Spinal cord (tissue), 10 donors: ENCODE measurements around the gene ITGB1BP2. TPM values are rescaled to one million over a fixed set of nuclear protein-coding genes. Genes with fewer than 3 reads are reported as not detected.
"Not testable (repeated sequence)": the region's sequence is repeated elsewhere in the genome, so short reads cannot be mapped to it uniquely, and the experiment has no call there.

Experiments
- DNase-seq, 6 donors: peaks; one replicate each; pipeline versions ENCODE4 v3.0.0 to v3.0.0-alpha.2; 2013 to 2015; ENCODE audit warnings: low spot score in 6 of 6, low read depth in 4 of 6
- H3K27ac ChIP-seq: one replicate; pipeline ENCODE4 v1.5.1; 2013; ENCODE audit warnings: low read depth, low read length, control low read depth
- H3K27me3 ChIP-seq: one replicate; pipeline ENCODE4 v1.6.1; 2013; ENCODE audit warnings: low read length; ENCODE audit not compliant: control insufficient read depth, insufficient read depth
- H3K36me3 ChIP-seq: one replicate; pipeline ENCODE4 v1.6.1; 2013; ENCODE audit warnings: low read length; ENCODE audit not compliant: control insufficient read depth, insufficient read depth
- H3K4me1 ChIP-seq: one replicate; pipeline ENCODE4 v1.6.1; 2013; ENCODE audit warnings: low read length; ENCODE audit not compliant: control insufficient read depth, insufficient read depth
- H3K4me3 ChIP-seq: one replicate; pipeline ENCODE4 v1.5.1; 2013; ENCODE audit warnings: low read depth, low read length, control low read depth
- H3K9me3 ChIP-seq: one replicate; pipeline ENCODE4 v1.6.1; 2013; ENCODE audit warnings: low read length; ENCODE audit not compliant: control insufficient read depth, insufficient read depth
- WGBS: methylation state at CpG from one replicate; pipeline ENCODE4 v1.1.5; 2013; ENCODE audit warnings: missing lambda C conversion rate; ENCODE audit not compliant: insufficient coverage; 5-methylcytosine and 5-hydroxymethylcytosine counted together
- polyA plus RNA-seq, 2 donors: library from polyadenylated mRNA; unstranded; fragments of 120-200 nt; gene quantifications; one replicate each; pipeline ENCODE4 v1.2.1, GENCODE V29; 2013; ENCODE audit not compliant: insufficient read length in 2 of 2
- total RNA-seq, 2 donors: library from RNA; depleted of rRNA in 1 of 2; stranded (reverse); fragments of 120-200 nt in 1 of 2; fragments of >200 nt in 1 of 2; gene quantifications; one replicate each; pipeline versions ENCODE4 v1.2.3 to v1.2.4, GENCODE V29; 2013 to 2014
- donor health status: healthy.

Gene ITGB1BP2
- total and polyA plus RNA-seq, 4 donors, result 0.99 to 2.1 (median 1.4) TPM

DNA sequence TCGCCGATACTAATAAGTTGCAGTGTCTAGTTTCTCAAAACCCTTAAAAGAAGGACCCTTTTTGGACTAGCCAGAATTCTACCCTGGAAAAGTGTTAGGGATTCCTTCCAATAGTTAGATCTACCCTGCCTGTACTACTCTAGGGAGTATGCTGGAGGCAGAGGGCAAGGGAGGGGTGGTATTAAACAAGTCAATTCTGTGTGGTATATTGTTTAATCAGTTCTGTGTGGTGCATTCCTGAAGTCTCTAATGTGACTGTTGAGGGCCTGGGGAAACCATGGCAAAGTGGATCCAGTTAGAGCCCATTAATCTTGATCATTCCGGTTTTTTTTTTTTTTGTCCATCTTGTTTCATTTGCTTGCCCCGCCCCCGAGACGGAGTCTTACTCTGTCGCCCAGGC is 1.5 kb upstream of the ITGB1BP2 start:
- H3K36me3 ChIP-seq, result peaks cover 19% of the 10 kb centered on the region
- H3K4me3 ChIP-seq, H3K27me3 ChIP-seq, DNase-seq, H3K27ac ChIP-seq, H3K4me1 ChIP-seq, H3K9me3 ChIP-seq: not testable (repeated sequence)
- WGBS, result 75% methylated on average over 4 of the region's 7 CpGs

- 85% methylated on average over 5 of the region's 7 CpGs for WGBS
- not testable (repeated sequence) for DNase-seq
These were observed 1.1 kb upstream of the ITGB1BP2 start for GRCh38 chrX:71300495-71300894.

GRCh38 chrX:71302461-71303213 is 1.1 kb downstream of the ITGB1BP2 start:
- Histone ChIP-seq H3K36me3 (peaks cover 14% of the 10 kb centered on the region), H3K27me3 (no peaks in the 10 kb centered on the region), H3K27ac (no peak overlapping the region), H3K4me3 (no peak overlapping the region), H3K4me1 (no peaks in the 10 kb centered on the region), H3K9me3 (no peaks in the 10 kb centered on the region)
- DNase-seq, result no peak
- 91% methylated on average over 3 of the region's 5 CpGs for WGBS

More at GRCh38 chrX:71300495-71300894, 1.1 kb upstream of the ITGB1BP2 start:
- not testable (repeated sequence) for H3K27ac ChIP-seq, H3K9me3 ChIP-seq, H3K27me3 ChIP-seq, H3K4me3 ChIP-seq, H3K4me1 ChIP-seq
- H3K36me3 ChIP-seq, result peaks cover 18% of the 10 kb centered on the region

DNA sequence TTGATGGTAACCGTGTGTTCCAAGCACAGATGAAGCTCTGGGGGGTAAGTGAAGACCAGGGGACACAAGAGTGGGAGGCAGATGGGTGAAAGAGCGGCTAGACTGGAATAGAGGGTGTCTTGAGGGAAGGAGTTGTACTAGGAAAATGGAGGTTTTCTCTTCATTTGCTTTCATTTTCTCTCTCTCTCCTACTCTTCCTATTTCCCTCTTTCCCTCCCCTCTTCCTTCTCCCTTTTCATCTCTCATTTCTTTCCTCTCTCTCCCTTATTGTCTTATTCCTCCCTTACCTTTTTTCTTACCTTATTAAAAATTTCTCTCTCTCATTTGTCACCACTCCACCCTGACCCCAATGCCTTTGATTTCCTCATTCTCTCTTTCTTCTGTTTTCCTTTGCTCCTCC is 3.0 kb downstream of the ITGB1BP2 start:
- Histone ChIP-seq H3K4me1 (no peaks in the 10 kb centered on the region), H3K27me3 (no peaks in the 10 kb centered on the region), H3K9me3 (no peaks in the 10 kb centered on the region), H3K4me3 (no peak overlapping the region), H3K27ac (no peak overlapping the region), H3K36me3 (peaks cover 6% of the 10 kb centered on the region)
- DNase-seq, result no peak
- 67% methylated on average over 1 of the region's 2 CpGs for WGBS

- WGBS, result 80% methylated on average over 6 of the region's 7 CpGs
- Histone ChIP-seq H3K27ac (no peak overlapping the region), H3K4me3 (no peak overlapping the region), H3K9me3 (peaks cover 2% of the 10 kb centered on the region), H3K4me1 (no peaks in the 10 kb centered on the region), H3K36me3 (no peaks in the 10 kb centered on the region), H3K27me3 (no peaks in the 10 kb centered on the region)
- no peak for DNase-seq
These were observed 14.4 kb downstream of the ITGB1BP2 start for GRCh38 chrX:71315917-71316316.

- H3K4me1 ChIP-seq, H3K4me3 ChIP-seq, H3K27ac ChIP-seq, H3K9me3 ChIP-seq, H3K27me3 ChIP-seq, DNase-seq, H3K36me3 ChIP-seq: not testable (repeated sequence)
- no CpG with 5 or more reads among the region's 1 CpG for WGBS
These were observed 15.4 kb downstream of the ITGB1BP2 start for GRCh38 chrX:71316959-71317358.

GRCh38 chrX:71320126-71320525 is 18.6 kb downstream of the ITGB1BP2 start:
- no peak overlapping the region for H3K4me3 ChIP-seq

GRCh38 chrX:71321731-71322130 is 20.2 kb downstream of the ITGB1BP2 start:
- Histone ChIP-seq H3K4me1 (no peaks in the 10 kb centered on the region), H3K36me3 (no peaks in the 10 kb centered on the region), H3K9me3 (peaks cover 2% of the 10 kb centered on the region), H3K4me3 (no peak overlapping the region), H3K27me3 (no peaks in the 10 kb centered on the region), H3K27ac (no peak overlapping the region)
- DNase-seq, result no peak
- WGBS, result no CpG with 5 or more reads among the region's 1 CpG

More at GRCh38 chrX:71320126-71320525, 18.6 kb downstream of the ITGB1BP2 start:
- Histone ChIP-seq H3K4me1 (no peaks in the 10 kb centered on the region), H3K36me3 (no peaks in the 10 kb centered on the region), H3K27me3 (no peaks in the 10 kb centered on the region), H3K27ac (no peak overlapping the region), H3K9me3 (peaks cover 2% of the 10 kb centered on the region)
- DNase-seq, result no peak
- WGBS, result 67% methylated on average over 1 of the region's 1 CpG

GRCh38 chrX:71324452-71324851 is 22.9 kb downstream of the ITGB1BP2 start:
- H3K27ac ChIP-seq, H3K4me1 ChIP-seq, H3K36me3 ChIP-seq, DNase-seq, H3K4me3 ChIP-seq, H3K9me3 ChIP-seq, H3K27me3 ChIP-seq: not testable (repeated sequence)
- WGBS, result 86% methylated on average over 7 of the region's 11 CpGs

DNA sequence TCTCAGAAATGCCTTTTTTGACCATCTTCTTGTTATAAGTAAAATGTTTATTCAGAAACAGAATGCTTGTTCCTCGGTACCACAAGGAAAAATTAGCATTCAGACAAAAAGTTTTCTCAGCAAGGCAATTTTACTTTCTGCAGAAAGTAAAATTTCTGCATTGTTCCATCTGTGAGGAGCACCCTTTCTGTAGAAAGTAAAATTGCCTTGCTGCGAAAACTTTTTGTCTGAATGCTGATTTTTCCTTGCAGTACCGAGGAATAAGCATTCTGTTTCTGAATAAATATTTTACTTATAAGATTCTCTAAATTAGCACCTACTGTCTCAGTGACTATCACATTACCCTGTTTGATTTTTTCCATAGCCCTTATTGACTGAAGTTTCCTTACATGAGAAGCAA is 24.8 kb downstream of the ITGB1BP2 start:
- WGBS, result no CpG with 5 or more reads among the region's 3 CpGs
- no peaks in the 10 kb centered on the region for H3K9me3 ChIP-seq
- H3K36me3 ChIP-seq, result no peaks in the 10 kb centered on the region
- H3K4me3 ChIP-seq, result no peak overlapping the region
- DNase-seq, result no peak
- H3K4me1 ChIP-seq, result no peaks in the 10 kb centered on the region
- H3K27ac ChIP-seq, result no peak overlapping the region
- H3K27me3 ChIP-seq, result no peaks in the 10 kb centered on the region
